HFFc6 (cell line): ENCODE results near the gene PLA2G3. TPM values are rescaled to one million over a fixed set of nuclear protein-coding genes. Genes with fewer than 3 reads are reported as not detected.
"Not testable (repeated sequence)": the region's sequence is repeated elsewhere in the genome, so short reads cannot be mapped to it uniquely, and the experiment has no call there.

Source experiments
- DNase-seq: peaks from one replicate; pipeline ENCODE4 v3.0.0-alpha.2; 2018
- H3K27ac Mint-ChIP-seq: 2 replicates; pipeline ENCODE4 v1.8.0; 2020; ENCODE audit warnings: mild to moderate bottlenecking, mixed read lengths
- H3K27me3 Mint-ChIP-seq: 2 replicates; pipeline ENCODE4 v1.8.0; 2021; ENCODE audit warnings: mild to moderate bottlenecking, moderate library complexity, mixed read lengths; ENCODE audit not compliant: insufficient read depth
- H3K36me3 Mint-ChIP-seq: 2 replicates; pipeline ENCODE4 v1.8.0; 2021; ENCODE audit warnings: low read depth, mixed read lengths
- H3K4me1 Mint-ChIP-seq: 2 replicates; pipeline ENCODE4 v1.8.0; 2020; ENCODE audit warnings: low read depth, mixed read lengths
- H3K4me3 Mint-ChIP-seq: 2 replicates; pipeline ENCODE4 v1.8.0; 2020; ENCODE audit warnings: mild to moderate bottlenecking, moderate library complexity, mixed read lengths
- H3K9me3 Mint-ChIP-seq: 2 replicates; pipeline ENCODE4 v1.8.0; 2020; ENCODE audit warnings: mild to moderate bottlenecking, mixed read lengths
- CTCF ChIP-seq: fragments of 200-600 bp; sonication (generic); IDR thresholded peaks from 2 replicates; pipeline ENCODE4 v1.5.0; 2021; ENCODE audit warnings: antibody characterized with exemption, mild to moderate bottlenecking
- total RNA-seq, 6 experiments: library from RNA; stranded (reverse); fragmentation: NEBNext Ultra II Directional; extraction: Animal tissue kit (Norgen Biotek cat#: 25700); gene quantifications; 2 replicates in 1 of 6; 3 replicates in 5 of 6; pipeline ENCODE4 v1.2.3, GENCODE V29; 2021

PLA2G3 gene
- total RNA-seq, 6 experiments from 2014 or later, result 0.05 TPM; not detected in 5

- TF ChIP-seq CTCF, result no peak
- Mint-ChIP-seq H3K9me3 (no peaks in the 10 kb centered on the region), H3K27ac (no peak overlapping the region), H3K4me1 (peaks cover 6% of the 10 kb centered on the region), H3K27me3 (peaks cover 10% of the 10 kb centered on the region), H3K36me3 (no peaks in the 10 kb centered on the region), H3K4me3 (no peak overlapping the region)
- DNase-seq, result no peak
Measured at GRCh38 chr22:31120230-31120629, 20.1 kb downstream of the PLA2G3 start.

- TF ChIP-seq CTCF, result no peak
- peaks cover 6% of the 10 kb centered on the region for H3K4me1 Mint-ChIP-seq
- no peak overlapping the region for H3K4me3 Mint-ChIP-seq
- no peaks in the 10 kb centered on the region for H3K36me3 Mint-ChIP-seq
- H3K27me3 Mint-ChIP-seq, result peaks cover 9% of the 10 kb centered on the region
- DNase-seq, result no peak
- no peaks in the 10 kb centered on the region for H3K9me3 Mint-ChIP-seq
- no peak overlapping the region for H3K27ac Mint-ChIP-seq
Measured at GRCh38 chr22:31119026-31119717, 21.1 kb downstream of the PLA2G3 start.

- DNase-seq, result no peak
- H3K36me3 Mint-ChIP-seq, result no peaks in the 10 kb centered on the region
- no peak for TF ChIP-seq CTCF
- H3K4me1 Mint-ChIP-seq, result peaks cover 6% of the 10 kb centered on the region
- H3K27me3 Mint-ChIP-seq, result peaks cover 7% of the 10 kb centered on the region
- no peaks in the 10 kb centered on the region for H3K9me3 Mint-ChIP-seq
- H3K4me3 Mint-ChIP-seq, result no peak overlapping the region
- H3K27ac Mint-ChIP-seq, result no peak overlapping the region
Measured at GRCh38 chr22:31118046-31118820, 22.1 kb downstream of the PLA2G3 start.

GRCh38 chr22:31112547-31113091, 27.7 kb downstream of the PLA2G3 start:
- DNase-seq, H3K9me3 Mint-ChIP-seq, H3K27me3 Mint-ChIP-seq, H3K27ac Mint-ChIP-seq, H3K36me3 Mint-ChIP-seq, H3K4me1 Mint-ChIP-seq, H3K4me3 Mint-ChIP-seq: not testable (repeated sequence)

GRCh38 chr22:31107894-31108218, 32.5 kb downstream of the PLA2G3 start:
- Mint-ChIP-seq H3K4me1 (peaks cover 34% of the 10 kb centered on the region), H3K9me3 (no peaks in the 10 kb centered on the region)
- no peak for DNase-seq

More at GRCh38 chr22:31107894-31108218, 32.5 kb downstream of the PLA2G3 start:
- TF ChIP-seq CTCF, result peak; percentile 34
- Mint-ChIP-seq H3K27ac (peak overlapping the region; percentile 98), H3K27me3 (peaks cover 27% of the 10 kb centered on the region), H3K36me3 (peaks cover 12% of the 10 kb centered on the region), H3K4me3 (peak overlapping the region; percentile 94)
